ENCODE measurements around the gene ZCCHC3. TPM values are rescaled to one million over a fixed set of nuclear protein-coding genes. Genes with fewer than 3 reads are reported as not detected.

The ZCCHC3 gene
- total and polyA plus RNA-seq, 4 donors, result 2.4 to 22.1 (median 5.6) TPM

DNA sequence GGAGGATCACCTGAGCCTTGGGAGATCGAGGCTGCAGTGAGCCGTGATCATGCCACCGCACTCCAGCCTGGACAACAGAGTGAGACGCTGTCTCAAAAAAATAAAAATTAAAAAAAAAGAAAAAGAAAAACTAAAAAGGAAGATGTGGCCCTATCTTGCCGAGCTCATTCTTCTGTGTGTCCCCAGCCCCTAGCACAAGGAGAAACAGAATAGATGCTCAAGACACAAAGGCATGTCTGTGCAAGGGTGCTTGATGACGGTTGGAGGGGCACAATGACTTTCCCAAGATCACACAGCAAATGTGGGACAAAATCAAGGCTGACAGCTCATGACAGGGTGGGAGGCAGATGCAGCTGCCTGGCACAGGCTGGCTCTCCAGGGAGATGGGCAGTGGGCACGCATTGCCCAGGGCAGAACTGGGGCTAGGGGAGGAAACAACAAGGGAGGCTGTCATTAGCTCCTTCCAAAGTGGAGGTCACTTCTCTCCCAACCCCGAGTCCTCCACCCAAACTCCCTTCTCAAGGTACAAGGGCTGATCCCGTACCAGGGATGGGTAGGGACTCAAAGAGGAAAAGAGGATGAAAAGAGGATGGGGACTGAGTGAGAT is 48.8 kb downstream of the ZCCHC3 start:
- peak overlapping the region in 1 of 3 donors; percentile 72 for H3K4me3 ChIP-seq (ENCODE audit: low read depth in 1 of 3, low read length in 3 of 3)
- H3K27me3 ChIP-seq (ENCODE audit: control insufficient read depth in 4 of 4, insufficient read depth in 4 of 4, low read length in 3 of 4), result no peaks in the 10 kb centered on the region
- no peak for TF ChIP-seq RXRA (IDR thresholded peaks at IDR 0.05)
- no peaks in the 10 kb centered on the region for H3K9me3 ChIP-seq (ENCODE audit: control insufficient read depth in 4 of 4, low read length in 3 of 4)
- DNase-seq (ENCODE audit: low spot score), result no peak
- H3K9ac ChIP-seq (ENCODE audit: low read depth in 1 of 2, low read length in 2 of 2), result no peak overlapping the region
- peaks cover 0 to 22% (median 13%) of the 10 kb centered on the region in 4 donors for H3K4me1 ChIP-seq (ENCODE audit: control insufficient read depth in 4 of 4, insufficient read depth in 4 of 4, low read length in 3 of 4)
- no peaks in the 10 kb centered on the region for H3K36me3 ChIP-seq (ENCODE audit: control insufficient read depth in 4 of 4, insufficient read depth in 3 of 4, low read depth in 1 of 4, low read length in 3 of 4)
- peak overlapping the region in 1 of 2 donors; percentile 85 for H3K27ac ChIP-seq (ENCODE audit: low read depth in 1 of 2, low read length in 2 of 2)
- 88% methylated on average over 9 of the region's 9 CpGs for WGBS

DNA sequence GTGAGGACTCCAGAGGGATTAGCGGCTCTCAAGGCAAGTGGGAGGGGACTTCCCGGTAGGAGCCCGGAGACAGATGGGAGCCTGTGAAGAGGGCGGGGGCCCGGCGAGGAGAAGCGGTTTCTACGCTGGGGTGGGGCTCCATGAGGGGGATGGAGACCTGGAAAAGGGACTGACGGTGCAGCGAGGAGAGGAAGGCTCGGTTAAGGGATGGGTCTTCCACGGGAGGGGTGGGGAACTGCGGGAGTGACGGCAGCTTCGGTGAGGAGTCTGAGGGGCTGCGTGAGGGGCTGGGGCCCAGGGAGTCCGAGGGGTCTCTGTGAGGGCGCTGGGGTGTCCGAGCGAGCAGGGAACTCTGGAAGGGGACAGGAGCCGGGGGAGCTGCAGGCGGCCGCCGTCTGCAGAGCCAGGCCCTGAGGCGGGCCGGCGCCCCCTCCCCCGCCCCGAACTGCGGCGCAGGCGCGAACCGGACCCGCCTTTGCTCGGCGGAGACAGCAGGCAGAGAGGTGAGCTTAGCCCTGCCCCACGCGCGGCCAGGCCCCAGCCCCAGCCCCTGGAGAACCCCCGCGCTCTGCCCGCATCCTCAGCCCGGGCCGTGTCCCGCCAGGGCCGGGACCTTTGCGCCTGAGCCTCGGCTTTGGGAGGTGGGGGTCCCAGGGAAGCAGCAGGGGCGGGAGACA is 49.4 kb downstream of the ZCCHC3 start, which contains the start of gene NRSN2:
NRSN2 (plus strand) TSS at position 472 of the 677 bp plus-strand sequence. CDS start 2,533 bp downstream, outside the sequence.
- 13% methylated on average over 50 of the region's 50 CpGs for WGBS
- Histone ChIP-seq H3K4me1 (ENCODE audit: control insufficient read depth in 4 of 4, insufficient read depth in 4 of 4, low read length in 3 of 4) (peaks cover 0 to 22% (median 13%) of the 10 kb centered on the region in 4 donors), H3K4me3 (ENCODE audit: low read depth in 1 of 3, low read length in 3 of 3) (peak within 1 kb of the TSS; percentile 63 to 72 (median 67)), H3K27me3 (ENCODE audit: control insufficient read depth in 4 of 4, insufficient read depth in 4 of 4, low read length in 3 of 4) (no peaks in the 10 kb centered on the region), H3K27ac (ENCODE audit: low read depth in 1 of 2, low read length in 2 of 2) (peak within 1 kb of the TSS; percentile 52 to 85), H3K36me3 (ENCODE audit: control insufficient read depth in 4 of 4, insufficient read depth in 3 of 4, low read depth in 1 of 4, low read length in 3 of 4) (no peaks in the 10 kb centered on the region), H3K9ac (ENCODE audit: low read depth in 1 of 2, low read length in 2 of 2) (peak within 1 kb of the TSS in 1 of 2 donors; percentile 31), H3K9me3 (ENCODE audit: control insufficient read depth in 4 of 4, low read length in 3 of 4) (no peaks in the 10 kb centered on the region)
- peak; percentile 59 for DNase-seq (ENCODE audit: low spot score)
- no peak for TF ChIP-seq NR2F2 (IDR thresholded peaks at IDR 0.05)
- TF ChIP-seq, protein P1, sequence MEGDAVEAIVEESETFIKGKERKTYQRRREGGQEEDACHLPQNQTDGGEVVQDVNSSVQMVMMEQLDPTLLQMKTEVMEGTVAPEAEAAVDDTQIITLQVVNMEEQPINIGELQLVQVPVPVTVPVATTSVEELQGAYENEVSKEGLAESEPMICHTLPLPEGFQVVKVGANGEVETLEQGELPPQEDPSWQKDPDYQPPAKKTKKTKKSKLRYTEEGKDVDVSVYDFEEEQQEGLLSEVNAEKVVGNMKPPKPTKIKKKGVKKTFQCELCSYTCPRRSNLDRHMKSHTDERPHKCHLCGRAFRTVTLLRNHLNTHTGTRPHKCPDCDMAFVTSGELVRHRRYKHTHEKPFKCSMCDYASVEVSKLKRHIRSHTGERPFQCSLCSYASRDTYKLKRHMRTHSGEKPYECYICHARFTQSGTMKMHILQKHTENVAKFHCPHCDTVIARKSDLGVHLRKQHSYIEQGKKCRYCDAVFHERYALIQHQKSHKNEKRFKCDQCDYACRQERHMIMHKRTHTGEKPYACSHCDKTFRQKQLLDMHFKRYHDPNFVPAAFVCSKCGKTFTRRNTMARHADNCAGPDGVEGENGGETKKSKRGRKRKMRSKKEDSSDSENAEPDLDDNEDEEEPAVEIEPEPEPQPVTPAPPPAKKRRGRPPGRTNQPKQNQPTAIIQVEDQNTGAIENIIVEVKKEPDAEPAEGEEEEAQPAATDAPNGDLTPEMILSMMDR (IDR thresholded peaks at IDR 0.05; ENCODE audit: low read depth, low read length, missing input control), result no peak
- TF ChIP-seq RAD21 (IDR thresholded peaks at IDR 0.05), result no peak

DNA sequence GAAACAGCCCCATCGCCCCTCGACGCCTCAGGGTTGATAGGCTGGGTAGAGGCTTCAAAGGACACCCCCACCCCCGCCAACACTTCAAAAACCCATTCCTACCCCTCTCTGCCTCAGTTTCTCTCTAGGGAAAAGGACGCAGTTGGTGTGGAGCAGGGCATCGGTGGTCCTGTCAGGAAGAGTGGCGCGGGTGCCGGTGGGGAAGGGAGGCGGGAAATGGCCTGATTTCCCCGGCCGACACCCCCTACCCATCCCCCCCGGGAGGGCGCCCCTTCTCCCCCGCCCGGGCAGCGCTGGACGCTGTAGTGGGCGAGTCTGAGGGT is 49.9 kb downstream of the ZCCHC3 start:
- Histone ChIP-seq H3K9ac (ENCODE audit: low read depth in 1 of 2, low read length in 2 of 2) (no peak overlapping the region), H3K4me1 (ENCODE audit: control insufficient read depth in 4 of 4, insufficient read depth in 4 of 4, low read length in 3 of 4) (peaks cover 0 to 22% (median 13%) of the 10 kb centered on the region in 4 donors), H3K27me3 (ENCODE audit: control insufficient read depth in 4 of 4, insufficient read depth in 4 of 4, low read length in 3 of 4) (no peaks in the 10 kb centered on the region), H3K27ac (ENCODE audit: low read depth in 1 of 2, low read length in 2 of 2) (peak overlapping the region; percentile 52 to 85), H3K4me3 (ENCODE audit: low read depth in 1 of 3, low read length in 3 of 3) (peak overlapping the region in 2 of 3 donors; percentile 67 to 72), H3K36me3 (ENCODE audit: control insufficient read depth in 4 of 4, insufficient read depth in 3 of 4, low read depth in 1 of 4, low read length in 3 of 4) (no peaks in the 10 kb centered on the region), H3K9me3 (ENCODE audit: control insufficient read depth in 4 of 4, low read length in 3 of 4) (no peaks in the 10 kb centered on the region)
- WGBS, result 2% methylated on average over 19 of the region's 19 CpGs
- TF ChIP-seq EGR1 (IDR thresholded peaks at IDR 0.05; ENCODE audit: low read depth in 2 of 2) (no peak), FOXA2 (IDR thresholded peaks at IDR 0.05) (no peak), HNF4G (IDR thresholded peaks at IDR 0.05) (no peak), RAD21 (IDR thresholded peaks at IDR 0.05) (no peak), TAF1 (conservative IDR thresholded peaks at IDR 0.05) (no peak), RXRA (IDR thresholded peaks at IDR 0.05) (no peak), SP1 (IDR thresholded peaks at IDR 0.05) (no peak)
- TF ChIP-seq, protein P2, sequence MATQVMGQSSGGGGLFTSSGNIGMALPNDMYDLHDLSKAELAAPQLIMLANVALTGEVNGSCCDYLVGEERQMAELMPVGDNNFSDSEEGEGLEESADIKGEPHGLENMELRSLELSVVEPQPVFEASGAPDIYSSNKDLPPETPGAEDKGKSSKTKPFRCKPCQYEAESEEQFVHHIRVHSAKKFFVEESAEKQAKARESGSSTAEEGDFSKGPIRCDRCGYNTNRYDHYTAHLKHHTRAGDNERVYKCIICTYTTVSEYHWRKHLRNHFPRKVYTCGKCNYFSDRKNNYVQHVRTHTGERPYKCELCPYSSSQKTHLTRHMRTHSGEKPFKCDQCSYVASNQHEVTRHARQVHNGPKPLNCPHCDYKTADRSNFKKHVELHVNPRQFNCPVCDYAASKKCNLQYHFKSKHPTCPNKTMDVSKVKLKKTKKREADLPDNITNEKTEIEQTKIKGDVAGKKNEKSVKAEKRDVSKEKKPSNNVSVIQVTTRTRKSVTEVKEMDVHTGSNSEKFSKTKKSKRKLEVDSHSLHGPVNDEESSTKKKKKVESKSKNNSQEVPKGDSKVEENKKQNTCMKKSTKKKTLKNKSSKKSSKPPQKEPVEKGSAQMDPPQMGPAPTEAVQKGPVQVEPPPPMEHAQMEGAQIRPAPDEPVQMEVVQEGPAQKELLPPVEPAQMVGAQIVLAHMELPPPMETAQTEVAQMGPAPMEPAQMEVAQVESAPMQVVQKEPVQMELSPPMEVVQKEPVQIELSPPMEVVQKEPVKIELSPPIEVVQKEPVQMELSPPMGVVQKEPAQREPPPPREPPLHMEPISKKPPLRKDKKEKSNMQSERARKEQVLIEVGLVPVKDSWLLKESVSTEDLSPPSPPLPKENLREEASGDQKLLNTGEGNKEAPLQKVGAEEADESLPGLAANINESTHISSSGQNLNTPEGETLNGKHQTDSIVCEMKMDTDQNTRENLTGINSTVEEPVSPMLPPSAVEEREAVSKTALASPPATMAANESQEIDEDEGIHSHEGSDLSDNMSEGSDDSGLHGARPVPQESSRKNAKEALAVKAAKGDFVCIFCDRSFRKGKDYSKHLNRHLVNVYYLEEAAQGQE (IDR thresholded peaks at IDR 0.05), result no peak
- TF ChIP-seq, protein P3, sequence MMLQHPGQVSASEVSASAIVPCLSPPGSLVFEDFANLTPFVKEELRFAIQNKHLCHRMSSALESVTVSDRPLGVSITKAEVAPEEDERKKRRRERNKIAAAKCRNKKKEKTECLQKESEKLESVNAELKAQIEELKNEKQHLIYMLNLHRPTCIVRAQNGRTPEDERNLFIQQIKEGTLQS (IDR thresholded peaks at IDR 0.05), result no peak
- TF ChIP-seq, protein P1 (IDR thresholded peaks at IDR 0.05; ENCODE audit: low read depth, low read length, missing input control), result no peak
- DNase-seq (ENCODE audit: low spot score), result no peak

All from liver (tissue), 9 donors.